Measurements from ENCODE around the gene ANXA7.

DNA sequence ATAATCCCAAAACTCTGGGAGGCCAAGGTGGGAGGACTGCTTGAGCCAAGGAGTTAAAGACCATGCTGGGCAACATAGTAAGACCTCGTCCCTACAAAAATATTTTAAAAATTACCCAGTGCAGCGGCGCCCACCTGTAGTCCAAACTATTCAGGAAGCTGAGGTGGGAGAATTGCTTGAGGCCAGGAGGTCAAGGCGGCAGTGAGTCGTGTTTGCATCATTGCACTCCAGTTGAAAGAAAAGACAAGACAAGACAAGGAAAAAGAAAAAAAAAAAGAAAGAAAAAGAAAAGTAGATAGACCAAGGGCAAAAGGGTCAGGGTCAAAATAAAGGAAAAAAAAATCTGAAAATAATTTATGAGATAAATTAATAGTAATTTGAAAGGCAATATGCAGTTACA, 5.8 kb downstream of the ANXA7 start:
- TF ChIP-seq CTCF (conservative IDR thresholded peaks at IDR 0.05 in 1 of 2, IDR thresholded peaks at IDR 0.05 in 1 of 2; ENCODE audit: extremely low read depth in 1 of 2, insufficient read depth in 1 of 2, low read depth in 1 of 2, low read length in 2 of 2) = no peak
- TF ChIP-seq EZH2 (IDR thresholded peaks at IDR 0.05; ENCODE audit: borderline replicate concordance, low read length) = no peak
